ENCODE results near the gene CCDC81.

GRCh38 chr11:86449993-86450629 is 75.4 kb downstream of the CCDC81 start:
- no peak for TF ChIP-seq CTBP1 (IDR thresholded peaks at IDR 0.05; ENCODE audit: borderline replicate concordance)
- TF ChIP-seq ZNF384 (IDR thresholded peaks at IDR 0.05): no peak
- TF ChIP-seq ELF4 (IDR thresholded peaks at IDR 0.05): no peak
- TF ChIP-seq BHLHE40 (IDR thresholded peaks at IDR 0.05; ENCODE audit: borderline replicate concordance): no peak
- no peak for TF ChIP-seq ARNT (IDR thresholded peaks at IDR 0.05)
- no peak for TF ChIP-seq SP1 (IDR thresholded peaks at IDR 0.05)
- no peak for TF ChIP-seq LEF1 (IDR thresholded peaks at IDR 0.05; ENCODE audit: borderline replicate concordance)
- TF ChIP-seq FOXK2 (IDR thresholded peaks at IDR 0.05): no peak
- TF ChIP-seq SUZ12 (IDR thresholded peaks at IDR 0.05): no peak
- TF ChIP-seq L3MBTL2 (conservative IDR thresholded peaks at IDR 0.05): no peak
- TF ChIP-seq, protein P1, sequence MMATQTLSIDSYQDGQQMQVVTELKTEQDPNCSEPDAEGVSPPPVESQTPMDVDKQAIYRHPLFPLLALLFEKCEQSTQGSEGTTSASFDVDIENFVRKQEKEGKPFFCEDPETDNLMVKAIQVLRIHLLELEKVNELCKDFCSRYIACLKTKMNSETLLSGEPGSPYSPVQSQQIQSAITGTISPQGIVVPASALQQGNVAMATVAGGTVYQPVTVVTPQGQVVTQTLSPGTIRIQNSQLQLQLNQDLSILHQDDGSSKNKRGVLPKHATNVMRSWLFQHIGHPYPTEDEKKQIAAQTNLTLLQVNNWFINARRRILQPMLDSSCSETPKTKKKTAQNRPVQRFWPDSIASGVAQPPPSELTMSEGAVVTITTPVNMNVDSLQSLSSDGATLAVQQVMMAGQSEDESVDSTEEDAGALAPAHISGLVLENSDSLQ (IDR thresholded peaks at IDR 0.05): no peak
- TF ChIP-seq FOXM1 (IDR thresholded peaks at IDR 0.05; ENCODE audit: borderline replicate concordance): no peak
- no peak for TF ChIP-seq HDGF (IDR thresholded peaks at IDR 0.05; ENCODE audit: borderline replicate concordance)
